GM19328 (cell line): ENCODE measurements around the gene CPLANE2.
"Not testable (repeated sequence)": the region's sequence is repeated elsewhere in the genome, so short reads cannot be mapped to it uniquely, and the experiment has no call there.

Experiments
- ATAC-seq: cut with Tn5 transposase; IDR thresholded peaks from one replicate; pipeline ENCODE4 v1.9.1; 2021; ENCODE audit warnings: mild to moderate bottlenecking, moderate library complexity; ENCODE audit not compliant: unreplicated experiment

The CPLANE2 gene

GRCh38 chr1:16236511-16237342 is at the start of gene CPLANE2:
CPLANE2 (minus strand) TSS chr1:16237183; CDS start chr1:16236742, 441 bp downstream.
- ATAC-seq: peak; percentile 83

- ATAC-seq: no peak
These were observed 49.1 kb upstream of the CPLANE2 start for GRCh38 chr1:16286122-16286521.

GRCh38 chr1:16281765-16282164 is 44.8 kb upstream of the CPLANE2 start:
- ATAC-seq: no peak

- ATAC-seq: no peak
These were observed 42.2 kb upstream of the CPLANE2 start for GRCh38 chr1:16279186-16279585.

- no peak for ATAC-seq
These were observed 39.5 kb upstream of the CPLANE2 start for GRCh38 chr1:16276302-16277030.

GRCh38 chr1:16275591-16275990 is 38.6 kb upstream of the CPLANE2 start:
- no peak for ATAC-seq

- no peak for ATAC-seq
These were observed 30.8 kb upstream of the CPLANE2 start for GRCh38 chr1:16267690-16268180.

- no peak for ATAC-seq
These were observed 29.6 kb upstream of the CPLANE2 start for GRCh38 chr1:16266411-16267118.

GRCh38 chr1:16262067-16262466 is 25.1 kb upstream of the CPLANE2 start:
- no peak for ATAC-seq

GRCh38 chr1:16260814-16261213 is 23.8 kb upstream of the CPLANE2 start:
- no peak for ATAC-seq

GRCh38 chr1:16258591-16259135 is 21.7 kb upstream of the CPLANE2 start:
- no peak for ATAC-seq

GRCh38 chr1:16257968-16258367 is 21.0 kb upstream of the CPLANE2 start:
- no peak for ATAC-seq

GRCh38 chr1:16257556-16257955 is 20.6 kb upstream of the CPLANE2 start:
- not testable (repeated sequence) for ATAC-seq

GRCh38 chr1:16256478-16256877 is 19.5 kb upstream of the CPLANE2 start:
- no peak for ATAC-seq

- ATAC-seq: no peak
These were observed 17.4 kb upstream of the CPLANE2 start for GRCh38 chr1:16254263-16254928.

- no peak for ATAC-seq
These were observed 16.4 kb upstream of the CPLANE2 start for GRCh38 chr1:16253332-16253922.

- no peak for ATAC-seq
These were observed 15.9 kb upstream of the CPLANE2 start for GRCh38 chr1:16252912-16253311.

- no peak for ATAC-seq
These were observed 14.4 kb upstream of the CPLANE2 start for GRCh38 chr1:16251381-16251780.

GRCh38 chr1:16250524-16251251 is 13.7 kb upstream of the CPLANE2 start:
- ATAC-seq: no peak
